MM.1S (cell line): Measurements from ENCODE around the gene WDFY2.

ENCODE experiments used
- EZH2 ChIP-seq: fragments of 300-600 bp; sonication (generic); optimal IDR thresholded peaks from 2 replicates; pipeline ENCODE3; 2017; ENCODE audit warnings: low read depth, mild to moderate bottlenecking, antibody characterized with exemption, low read length, mixed read lengths
- EZH2phosphoT487 ChIP-seq: fragments of 300-600 bp; sonication (generic); IDR thresholded peaks from 2 replicates; pipeline ENCODE4 v1.6.1; 2018; ENCODE audit warnings: antibody characterized with exemption, low read length
- TF ChIP-seq, protein P1 (sequence below): fragments of 300-600 bp; sonication (generic); IDR thresholded peaks from 2 replicates; pipeline ENCODE4 v1.5.1; 2016; ENCODE audit warnings: antibody characterized with exemption, low read length, mixed read lengths

DNA sequence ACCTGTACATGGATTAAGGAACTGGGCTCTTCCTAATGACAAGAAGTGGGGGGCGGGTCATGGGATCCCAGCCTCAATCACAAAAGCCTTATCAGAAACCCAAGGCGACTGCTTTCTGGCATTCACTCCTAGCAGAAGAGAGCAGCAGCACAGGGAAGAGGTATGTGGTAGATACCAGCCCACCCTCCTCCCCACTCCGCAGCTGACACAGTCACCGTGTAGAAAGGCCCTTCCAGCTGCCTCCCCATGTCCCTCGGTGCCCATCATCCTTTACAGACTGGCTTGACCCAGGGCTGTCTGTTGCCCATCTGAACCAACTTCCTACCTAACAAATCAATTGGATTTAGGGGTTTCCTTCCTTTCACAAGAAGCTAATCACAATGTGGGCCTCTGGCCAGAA is 222.8 kb downstream of the WDFY2 start:
- no peak for TF ChIP-seq EZH2phosphoT487
- TF ChIP-seq, protein P1, sequence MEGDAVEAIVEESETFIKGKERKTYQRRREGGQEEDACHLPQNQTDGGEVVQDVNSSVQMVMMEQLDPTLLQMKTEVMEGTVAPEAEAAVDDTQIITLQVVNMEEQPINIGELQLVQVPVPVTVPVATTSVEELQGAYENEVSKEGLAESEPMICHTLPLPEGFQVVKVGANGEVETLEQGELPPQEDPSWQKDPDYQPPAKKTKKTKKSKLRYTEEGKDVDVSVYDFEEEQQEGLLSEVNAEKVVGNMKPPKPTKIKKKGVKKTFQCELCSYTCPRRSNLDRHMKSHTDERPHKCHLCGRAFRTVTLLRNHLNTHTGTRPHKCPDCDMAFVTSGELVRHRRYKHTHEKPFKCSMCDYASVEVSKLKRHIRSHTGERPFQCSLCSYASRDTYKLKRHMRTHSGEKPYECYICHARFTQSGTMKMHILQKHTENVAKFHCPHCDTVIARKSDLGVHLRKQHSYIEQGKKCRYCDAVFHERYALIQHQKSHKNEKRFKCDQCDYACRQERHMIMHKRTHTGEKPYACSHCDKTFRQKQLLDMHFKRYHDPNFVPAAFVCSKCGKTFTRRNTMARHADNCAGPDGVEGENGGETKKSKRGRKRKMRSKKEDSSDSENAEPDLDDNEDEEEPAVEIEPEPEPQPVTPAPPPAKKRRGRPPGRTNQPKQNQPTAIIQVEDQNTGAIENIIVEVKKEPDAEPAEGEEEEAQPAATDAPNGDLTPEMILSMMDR = no peak
- TF ChIP-seq EZH2 = no peak
